ENCODE data around the gene DCX. TPM values are rescaled to one million over a fixed set of nuclear protein-coding genes. Genes with fewer than 3 reads are reported as not detected.

Gene DCX
- polyA plus RNA-seq, 2 donors = under 0.01 to 0.01 TPM

- H3K4me3 ChIP-seq (ENCODE audit: low read depth in 1 of 2, low read length in 2 of 2) = no peak overlapping the region
- WGBS, 2 donors = 15 to 19% methylated on average over 2 of the region's 2 CpGs
- H3K4me1 ChIP-seq (ENCODE audit: control insufficient read depth in 2 of 2, insufficient read depth in 2 of 2, low read length in 1 of 2) = no peaks in the 10 kb centered on the region
- peaks cover 0 to 6% of the 10 kb centered on the region in 2 donors for H3K27me3 ChIP-seq (ENCODE audit: control insufficient read depth in 1 of 2, insufficient read depth in 2 of 2, low read length in 2 of 2)
- H3K27ac ChIP-seq (ENCODE audit: low read depth in 2 of 2, low read length in 1 of 2) = no peak overlapping the region
- no peaks in the 10 kb centered on the region for H3K36me3 ChIP-seq (ENCODE audit: control insufficient read depth in 2 of 2, insufficient read depth in 2 of 2, low read length in 1 of 2)
- H3K9me3 ChIP-seq (ENCODE audit: control insufficient read depth in 2 of 2, insufficient read depth in 1 of 2, low read depth in 1 of 2, low read length in 1 of 2) = no peaks in the 10 kb centered on the region
Observed at GRCh38 chrX:111410590-111411078, 1.4 kb downstream of the DCX start.

- Histone ChIP-seq H3K4me3 (ENCODE audit: low read depth in 1 of 2, low read length in 2 of 2) (no peak overlapping the region), H3K27me3 (ENCODE audit: control insufficient read depth in 1 of 2, insufficient read depth in 2 of 2, low read length in 2 of 2) (peaks cover 0 to 6% of the 10 kb centered on the region in 2 donors), H3K4me1 (ENCODE audit: control insufficient read depth in 2 of 2, insufficient read depth in 2 of 2, low read length in 1 of 2) (peaks cover 0 to 2% of the 10 kb centered on the region in 2 donors), H3K27ac (ENCODE audit: low read depth in 2 of 2, low read length in 1 of 2) (no peak overlapping the region), H3K9me3 (ENCODE audit: control insufficient read depth in 2 of 2, insufficient read depth in 1 of 2, low read depth in 1 of 2, low read length in 1 of 2) (no peaks in the 10 kb centered on the region), H3K36me3 (ENCODE audit: control insufficient read depth in 2 of 2, insufficient read depth in 2 of 2, low read length in 1 of 2) (no peaks in the 10 kb centered on the region)
- 63 to 65% methylated on average over 3 of the region's 3 CpGs for WGBS, 2 donors
Observed at GRCh38 chrX:111409326-111409725, 2.7 kb downstream of the DCX start.

GRCh38 chrX:111407948-111408347 lies 4.0 kb downstream of the DCX start:
- 30 to 38% methylated on average over 3 of the region's 3 CpGs for WGBS, 2 donors

GRCh38 chrX:111402344-111402743 lies 9.6 kb downstream of the DCX start:
- 26% methylated on average over 2 of the region's 2 CpGs for WGBS, 2 donors
- peaks cover 0 to 6% of the 10 kb centered on the region in 2 donors for H3K27me3 ChIP-seq (ENCODE audit: control insufficient read depth in 1 of 2, insufficient read depth in 2 of 2, low read length in 2 of 2)
- H3K36me3 ChIP-seq (ENCODE audit: control insufficient read depth in 2 of 2, insufficient read depth in 2 of 2, low read length in 1 of 2) = no peaks in the 10 kb centered on the region
- H3K27ac ChIP-seq (ENCODE audit: low read depth in 2 of 2, low read length in 1 of 2) = no peak overlapping the region
- no peaks in the 10 kb centered on the region for H3K9me3 ChIP-seq (ENCODE audit: control insufficient read depth in 2 of 2, insufficient read depth in 1 of 2, low read depth in 1 of 2, low read length in 1 of 2)
- no peak overlapping the region for H3K4me3 ChIP-seq (ENCODE audit: low read depth in 1 of 2, low read length in 2 of 2)
- peaks cover 0 to 2% of the 10 kb centered on the region in 2 donors for H3K4me1 ChIP-seq (ENCODE audit: control insufficient read depth in 2 of 2, insufficient read depth in 2 of 2, low read length in 1 of 2)

More at GRCh38 chrX:111407948-111408347, 4.0 kb downstream of the DCX start:
- H3K27ac ChIP-seq (ENCODE audit: low read depth in 2 of 2, low read length in 1 of 2) = no peak overlapping the region
- no peak overlapping the region for H3K4me3 ChIP-seq (ENCODE audit: low read depth in 1 of 2, low read length in 2 of 2)
- H3K36me3 ChIP-seq (ENCODE audit: control insufficient read depth in 2 of 2, insufficient read depth in 2 of 2, low read length in 1 of 2) = no peaks in the 10 kb centered on the region
- peaks cover 0 to 6% of the 10 kb centered on the region in 2 donors for H3K27me3 ChIP-seq (ENCODE audit: control insufficient read depth in 1 of 2, insufficient read depth in 2 of 2, low read length in 2 of 2)
- peaks cover 0 to 2% of the 10 kb centered on the region in 2 donors for H3K4me1 ChIP-seq (ENCODE audit: control insufficient read depth in 2 of 2, insufficient read depth in 2 of 2, low read length in 1 of 2)
- no peaks in the 10 kb centered on the region for H3K9me3 ChIP-seq (ENCODE audit: control insufficient read depth in 2 of 2, insufficient read depth in 1 of 2, low read depth in 1 of 2, low read length in 1 of 2)

GRCh38 chrX:111395149-111395548 lies 16.8 kb downstream of the DCX start:
- 53 to 58% methylated on average over 2 of the region's 2 CpGs for WGBS, 2 donors

GRCh38 chrX:111394569-111394968 lies 17.4 kb downstream of the DCX start:
- no peaks in the 10 kb centered on the region for H3K36me3 ChIP-seq (ENCODE audit: control insufficient read depth in 2 of 2, insufficient read depth in 2 of 2, low read length in 1 of 2)
- no peaks in the 10 kb centered on the region for H3K4me1 ChIP-seq (ENCODE audit: control insufficient read depth in 2 of 2, insufficient read depth in 2 of 2, low read length in 1 of 2)
- no peak overlapping the region for H3K27ac ChIP-seq (ENCODE audit: low read depth in 2 of 2, low read length in 1 of 2)
- no peaks in the 10 kb centered on the region for H3K9me3 ChIP-seq (ENCODE audit: control insufficient read depth in 2 of 2, insufficient read depth in 1 of 2, low read depth in 1 of 2, low read length in 1 of 2)
- H3K27me3 ChIP-seq (ENCODE audit: control insufficient read depth in 1 of 2, insufficient read depth in 2 of 2, low read length in 2 of 2) = no peaks in the 10 kb centered on the region
- H3K4me3 ChIP-seq (ENCODE audit: low read depth in 1 of 2, low read length in 2 of 2) = no peak overlapping the region
- 22 to 25% methylated on average over 1 of the region's 1 CpG for WGBS, 2 donors

More at GRCh38 chrX:111395149-111395548, 16.8 kb downstream of the DCX start:
- Histone ChIP-seq H3K4me1 (ENCODE audit: control insufficient read depth in 2 of 2, insufficient read depth in 2 of 2, low read length in 1 of 2) (no peaks in the 10 kb centered on the region), H3K27me3 (ENCODE audit: control insufficient read depth in 1 of 2, insufficient read depth in 2 of 2, low read length in 2 of 2) (no peaks in the 10 kb centered on the region), H3K9me3 (ENCODE audit: control insufficient read depth in 2 of 2, insufficient read depth in 1 of 2, low read depth in 1 of 2, low read length in 1 of 2) (no peaks in the 10 kb centered on the region), H3K36me3 (ENCODE audit: control insufficient read depth in 2 of 2, insufficient read depth in 2 of 2, low read length in 1 of 2) (no peaks in the 10 kb centered on the region), H3K27ac (ENCODE audit: low read depth in 2 of 2, low read length in 1 of 2) (no peak overlapping the region), H3K4me3 (ENCODE audit: low read depth in 1 of 2, low read length in 2 of 2) (no peak overlapping the region)

- 41 to 56% methylated on average over 3 of the region's 3 CpGs for WGBS, 2 donors
Observed at GRCh38 chrX:111387470-111388070, 24.4 kb downstream of the DCX start.

GRCh38 chrX:111386615-111387233 lies 25.3 kb downstream of the DCX start:
- Histone ChIP-seq H3K4me1 (ENCODE audit: control insufficient read depth in 2 of 2, insufficient read depth in 2 of 2, low read length in 1 of 2) (no peaks in the 10 kb centered on the region), H3K27me3 (ENCODE audit: control insufficient read depth in 1 of 2, insufficient read depth in 2 of 2, low read length in 2 of 2) (peaks cover 0 to 2% of the 10 kb centered on the region in 2 donors), H3K9me3 (ENCODE audit: control insufficient read depth in 2 of 2, insufficient read depth in 1 of 2, low read depth in 1 of 2, low read length in 1 of 2) (no peaks in the 10 kb centered on the region), H3K4me3 (ENCODE audit: low read depth in 1 of 2, low read length in 2 of 2) (no peak overlapping the region), H3K27ac (ENCODE audit: low read depth in 2 of 2, low read length in 1 of 2) (no peak overlapping the region), H3K36me3 (ENCODE audit: control insufficient read depth in 2 of 2, insufficient read depth in 2 of 2, low read length in 1 of 2) (no peaks in the 10 kb centered on the region)
- WGBS, 2 donors = 81 to 95% methylated on average over 5 of the region's 5 CpGs

More at GRCh38 chrX:111387470-111388070, 24.4 kb downstream of the DCX start:
- Histone ChIP-seq H3K27me3 (ENCODE audit: control insufficient read depth in 1 of 2, insufficient read depth in 2 of 2, low read length in 2 of 2) (peaks cover 0 to 2% of the 10 kb centered on the region in 2 donors), H3K36me3 (ENCODE audit: control insufficient read depth in 2 of 2, insufficient read depth in 2 of 2, low read length in 1 of 2) (no peaks in the 10 kb centered on the region), H3K9me3 (ENCODE audit: control insufficient read depth in 2 of 2, insufficient read depth in 1 of 2, low read depth in 1 of 2, low read length in 1 of 2) (no peaks in the 10 kb centered on the region), H3K4me1 (ENCODE audit: control insufficient read depth in 2 of 2, insufficient read depth in 2 of 2, low read length in 1 of 2) (no peaks in the 10 kb centered on the region), H3K27ac (ENCODE audit: low read depth in 2 of 2, low read length in 1 of 2) (no peak overlapping the region), H3K4me3 (ENCODE audit: low read depth in 1 of 2, low read length in 2 of 2) (no peak overlapping the region)

GRCh38 chrX:111386077-111386476 lies 25.9 kb downstream of the DCX start:
- Histone ChIP-seq H3K27me3 (ENCODE audit: control insufficient read depth in 1 of 2, insufficient read depth in 2 of 2, low read length in 2 of 2) (peaks cover 0 to 2% of the 10 kb centered on the region in 2 donors), H3K27ac (ENCODE audit: low read depth in 2 of 2, low read length in 1 of 2) (no peak overlapping the region), H3K4me3 (ENCODE audit: low read depth in 1 of 2, low read length in 2 of 2) (no peak overlapping the region), H3K9me3 (ENCODE audit: control insufficient read depth in 2 of 2, insufficient read depth in 1 of 2, low read depth in 1 of 2, low read length in 1 of 2) (no peaks in the 10 kb centered on the region), H3K36me3 (ENCODE audit: control insufficient read depth in 2 of 2, insufficient read depth in 2 of 2, low read length in 1 of 2) (no peaks in the 10 kb centered on the region), H3K4me1 (ENCODE audit: control insufficient read depth in 2 of 2, insufficient read depth in 2 of 2, low read length in 1 of 2) (no peaks in the 10 kb centered on the region)
- WGBS, 2 donors = 78 to 86% methylated on average over 4 of the region's 4 CpGs

- Histone ChIP-seq H3K4me1 (ENCODE audit: control insufficient read depth in 2 of 2, insufficient read depth in 2 of 2, low read length in 1 of 2) (no peaks in the 10 kb centered on the region), H3K27me3 (ENCODE audit: control insufficient read depth in 1 of 2, insufficient read depth in 2 of 2, low read length in 2 of 2) (peaks cover 0 to 6% of the 10 kb centered on the region in 2 donors), H3K27ac (ENCODE audit: low read depth in 2 of 2, low read length in 1 of 2) (no peak overlapping the region), H3K9me3 (ENCODE audit: control insufficient read depth in 2 of 2, insufficient read depth in 1 of 2, low read depth in 1 of 2, low read length in 1 of 2) (no peaks in the 10 kb centered on the region), H3K36me3 (ENCODE audit: control insufficient read depth in 2 of 2, insufficient read depth in 2 of 2, low read length in 1 of 2) (no peaks in the 10 kb centered on the region), H3K4me3 (ENCODE audit: low read depth in 1 of 2, low read length in 2 of 2) (no peak overlapping the region)
Observed at GRCh38 chrX:111382277-111382676, 29.7 kb downstream of the DCX start.

Measured in esophagus (tissue), 2 donors.